ENCODE results near the gene CLEC20A.

The CLEC20A gene

GRCh38 chr1:178498896-178499675, 2.3 kb upstream of the CLEC20A start:
- no peak for DNase-seq

GRCh38 chr1:178497903-178498478, 1.2 kb upstream of the CLEC20A start:
- no peak for DNase-seq

- DNase-seq = no peak
These were observed 889 bp downstream of the CLEC20A start for GRCh38 chr1:178495741-178496409.

- DNase-seq = no peak
These were observed 1.6 kb downstream of the CLEC20A start for GRCh38 chr1:178495158-178495557.

GRCh38 chr1:178494569-178494971, 2.2 kb downstream of the CLEC20A start:
- DNase-seq = no peak

GRCh38 chr1:178493301-178493741, 3.4 kb downstream of the CLEC20A start:
- DNase-seq = no peak

GRCh38 chr1:178492341-178492740, 4.4 kb downstream of the CLEC20A start:
- no peak for DNase-seq

- DNase-seq = no peak
These were observed 5.0 kb downstream of the CLEC20A start for GRCh38 chr1:178491721-178492120.

GRCh38 chr1:178490967-178491366, 5.8 kb downstream of the CLEC20A start:
- no peak for DNase-seq

GRCh38 chr1:178490136-178490535, 6.6 kb downstream of the CLEC20A start:
- DNase-seq = no peak

GRCh38 chr1:178489399-178489798, 7.4 kb downstream of the CLEC20A start:
- DNase-seq = no peak

GRCh38 chr1:178488393-178488792, 8.4 kb downstream of the CLEC20A start:
- no peak for DNase-seq

GRCh38 chr1:178487070-178487615, 9.6 kb downstream of the CLEC20A start:
- no peak for DNase-seq

GRCh38 chr1:178486100-178487069, 10.4 kb downstream of the CLEC20A start:
- no peak for DNase-seq

- no peak for DNase-seq
These were observed 11.2 kb downstream of the CLEC20A start for GRCh38 chr1:178485541-178485981.

GRCh38 chr1:178484698-178485225, 12.0 kb downstream of the CLEC20A start:
- DNase-seq = no peak

- no peak for DNase-seq
These were observed 13.4 kb downstream of the CLEC20A start for GRCh38 chr1:178483251-178483957.

GRCh38 chr1:178477841-178478240, 18.9 kb downstream of the CLEC20A start:
- no peak for DNase-seq

GRCh38 chr1:178477373-178477772, 19.4 kb downstream of the CLEC20A start:
- no peak for DNase-seq

- no peak for DNase-seq
These were observed 24.2 kb downstream of the CLEC20A start for GRCh38 chr1:178472531-178472930.

- no peak for DNase-seq
These were observed 26.3 kb downstream of the CLEC20A start for GRCh38 chr1:178470411-178470960.
